OCI-LY1 (cell line): Measurements from ENCODE around the gene SPIN2B.
"Not testable (repeated sequence)": the region's sequence is repeated elsewhere in the genome, so short reads cannot be mapped to it uniquely, and the experiment has no call there.

Source experiments
- CTCF ChIP-seq: fragments of 200-600 bp; sonication (generic), shearing (Covaris generic); IDR thresholded peaks from 2 replicates; pipeline ENCODE4 v1.5.1; 2017; ENCODE audit warnings: mild to moderate bottlenecking, antibody characterized with exemption, low read length, moderate library complexity, mixed read lengths
- EZH2 ChIP-seq: fragments of 200-600 bp; sonication (generic), shearing (Covaris generic); IDR thresholded peaks from 2 replicates; pipeline ENCODE4 v1.8.0; 2017; ENCODE audit warnings: borderline replicate concordance, mixed run types, mild to moderate bottlenecking, antibody characterized with exemption, low read length, moderate library complexity, mixed read lengths

GRCh38 chrX:57102918-57103317, 18.4 kb downstream of the SPIN2B start:
- TF ChIP-seq CTCF, EZH2: not testable (repeated sequence)
